Dendritic cell treated with granulocyte-macrophage colony-stimulating factor and Interleukin-4, amounts not matched to agents 40 ng/mL and 50 ng/mL, for 4 days (primary cell): Measurements from ENCODE around the gene FGD6.
A peak's percentile ranks its signal among the peaks of the same experiment; 100 is the strongest.

Source experiments
- H3K27ac Mint-ChIP-seq: one replicate; pipeline ENCODE4 v1.8.0; 2022; ENCODE audit warnings: mild to moderate bottlenecking, mixed read lengths
- H3K27me3 Mint-ChIP-seq: one replicate; pipeline ENCODE4 v1.8.0; 2022; ENCODE audit warnings: mild to moderate bottlenecking, mixed read lengths
- H3K36me3 Mint-ChIP-seq: one replicate; pipeline ENCODE4 v1.8.0; 2022; ENCODE audit warnings: low read depth, mixed read lengths
- H3K4me1 Mint-ChIP-seq: one replicate; pipeline ENCODE4 v1.8.0; 2022; ENCODE audit warnings: low read depth, mixed read lengths
- H3K4me3 Mint-ChIP-seq: one replicate; pipeline ENCODE4 v1.8.0; 2022; ENCODE audit warnings: mild to moderate bottlenecking, moderate library complexity, mixed read lengths
- H3K9me3 Mint-ChIP-seq: one replicate; pipeline ENCODE4 v1.8.0; 2022; ENCODE audit warnings: mixed read lengths
- intact Hi-C: fragments of 100-400 bp; cut with micrococcal nuclease; formaldehyde crosslinking; loops from one replicate; pipeline ENCODE4 v1.15.0; 2022

FGD6 gene

GRCh38 chr12:95131589-95132340 lies 85.5 kb downstream of the FGD6 start:
- H3K27me3 Mint-ChIP-seq: no peaks in the 10 kb centered on the region
- H3K27ac Mint-ChIP-seq: no peak overlapping the region
- H3K4me3 Mint-ChIP-seq: no peak overlapping the region
- H3K9me3 Mint-ChIP-seq: no peaks in the 10 kb centered on the region
- intact Hi-C loops: loop anchor here (1.0 kb wide), 1 partner anchor 86 kb away; the partner anchor contains the start of genes FGD6 and VEZT
- H3K4me1 Mint-ChIP-seq: peaks cover 6% of the 10 kb centered on the region
- peaks cover 30% of the 10 kb centered on the region for H3K36me3 Mint-ChIP-seq

GRCh38 chr12:95130096-95130495 lies 87.2 kb downstream of the FGD6 start:
- peaks cover 33% of the 10 kb centered on the region for H3K36me3 Mint-ChIP-seq
- H3K27ac Mint-ChIP-seq: no peak overlapping the region
- H3K4me1 Mint-ChIP-seq: peaks cover 6% of the 10 kb centered on the region
- H3K4me3 Mint-ChIP-seq: no peak overlapping the region
- intact Hi-C loops: no loop called here
- no peaks in the 10 kb centered on the region for H3K9me3 Mint-ChIP-seq
- no peaks in the 10 kb centered on the region for H3K27me3 Mint-ChIP-seq

- Mint-ChIP-seq H3K9me3 (no peaks in the 10 kb centered on the region), H3K27me3 (no peaks in the 10 kb centered on the region), H3K4me3 (no peak overlapping the region), H3K4me1 (peaks cover 6% of the 10 kb centered on the region), H3K36me3 (peaks cover 26% of the 10 kb centered on the region), H3K27ac (no peak overlapping the region)
- intact Hi-C loops: no loop called here
These were observed 88.2 kb downstream of the FGD6 start for GRCh38 chr12:95129115-95129514.

GRCh38 chr12:95126736-95127135 lies 90.5 kb downstream of the FGD6 start:
- intact Hi-C loops: no loop called here
- Mint-ChIP-seq H3K4me1 (no peaks in the 10 kb centered on the region), H3K4me3 (no peak overlapping the region), H3K27me3 (no peaks in the 10 kb centered on the region), H3K36me3 (peaks cover 25% of the 10 kb centered on the region), H3K9me3 (no peaks in the 10 kb centered on the region), H3K27ac (peak overlapping the region; percentile 41)

GRCh38 chr12:95126076-95126475 lies 91.2 kb downstream of the FGD6 start:
- H3K9me3 Mint-ChIP-seq: no peaks in the 10 kb centered on the region
- no peaks in the 10 kb centered on the region for H3K4me1 Mint-ChIP-seq
- no peak overlapping the region for H3K4me3 Mint-ChIP-seq
- peaks cover 25% of the 10 kb centered on the region for H3K36me3 Mint-ChIP-seq
- H3K27me3 Mint-ChIP-seq: no peaks in the 10 kb centered on the region
- no peak overlapping the region for H3K27ac Mint-ChIP-seq
- intact Hi-C loops: no loop called here

GRCh38 chr12:95124106-95124505 lies 93.2 kb downstream of the FGD6 start:
- Mint-ChIP-seq H3K4me1 (no peaks in the 10 kb centered on the region), H3K4me3 (no peak overlapping the region), H3K27ac (no peak overlapping the region), H3K9me3 (no peaks in the 10 kb centered on the region), H3K27me3 (no peaks in the 10 kb centered on the region), H3K36me3 (peaks cover 19% of the 10 kb centered on the region)
- intact Hi-C loops: no loop called here

GRCh38 chr12:95118788-95119179 lies 98.5 kb downstream of the FGD6 start:
- Mint-ChIP-seq H3K27ac (no peak overlapping the region), H3K4me1 (no peaks in the 10 kb centered on the region), H3K36me3 (no peaks in the 10 kb centered on the region), H3K4me3 (no peak overlapping the region), H3K9me3 (no peaks in the 10 kb centered on the region), H3K27me3 (no peaks in the 10 kb centered on the region)
- intact Hi-C loops: no loop called here

- intact Hi-C loops: no loop called here
- H3K27me3 Mint-ChIP-seq: no peaks in the 10 kb centered on the region
- H3K4me3 Mint-ChIP-seq: no peak overlapping the region
- no peaks in the 10 kb centered on the region for H3K4me1 Mint-ChIP-seq
- no peak overlapping the region for H3K27ac Mint-ChIP-seq
- H3K36me3 Mint-ChIP-seq: peaks cover 2% of the 10 kb centered on the region
- no peaks in the 10 kb centered on the region for H3K9me3 Mint-ChIP-seq
These were observed 99.0 kb downstream of the FGD6 start for GRCh38 chr12:95118138-95118787.

GRCh38 chr12:95117178-95117599 lies 100.1 kb downstream of the FGD6 start:
- Mint-ChIP-seq H3K4me3 (no peak overlapping the region), H3K4me1 (no peaks in the 10 kb centered on the region), H3K27me3 (no peaks in the 10 kb centered on the region), H3K27ac (no peak overlapping the region), H3K36me3 (peaks cover 13% of the 10 kb centered on the region), H3K9me3 (no peaks in the 10 kb centered on the region)
- intact Hi-C loops: loop anchor here (1.0 kb wide), 2 partner anchors 100 to 417 kb away; partner anchors contain the start of genes FGD6 and VEZT

GRCh38 chr12:95116773-95117172 lies 100.5 kb downstream of the FGD6 start:
- intact Hi-C loops: loop anchor here (1.0 kb wide), 2 partner anchors 101 to 418 kb away; partner anchors contain the start of genes FGD6 and VEZT
- no peak overlapping the region for H3K27ac Mint-ChIP-seq
- no peaks in the 10 kb centered on the region for H3K4me1 Mint-ChIP-seq
- H3K27me3 Mint-ChIP-seq: no peaks in the 10 kb centered on the region
- no peak overlapping the region for H3K4me3 Mint-ChIP-seq
- H3K36me3 Mint-ChIP-seq: peaks cover 16% of the 10 kb centered on the region
- H3K9me3 Mint-ChIP-seq: no peaks in the 10 kb centered on the region

- intact Hi-C loops: no loop called here
- no peak overlapping the region for H3K4me3 Mint-ChIP-seq
- no peaks in the 10 kb centered on the region for H3K27me3 Mint-ChIP-seq
- H3K4me1 Mint-ChIP-seq: no peaks in the 10 kb centered on the region
- no peak overlapping the region for H3K27ac Mint-ChIP-seq
- H3K9me3 Mint-ChIP-seq: no peaks in the 10 kb centered on the region
- peaks cover 20% of the 10 kb centered on the region for H3K36me3 Mint-ChIP-seq
These were observed 100.9 kb downstream of the FGD6 start for GRCh38 chr12:95116341-95116740.

- intact Hi-C loops: no loop called here
- Mint-ChIP-seq H3K27ac (no peak overlapping the region), H3K4me1 (no peaks in the 10 kb centered on the region), H3K9me3 (no peaks in the 10 kb centered on the region), H3K4me3 (no peak overlapping the region), H3K36me3 (peaks cover 27% of the 10 kb centered on the region), H3K27me3 (no peaks in the 10 kb centered on the region)
These were observed 101.6 kb downstream of the FGD6 start for GRCh38 chr12:95115641-95116040.

- Mint-ChIP-seq H3K4me1 (no peaks in the 10 kb centered on the region), H3K36me3 (peaks cover 30% of the 10 kb centered on the region), H3K9me3 (no peaks in the 10 kb centered on the region), H3K27me3 (no peaks in the 10 kb centered on the region), H3K27ac (no peak overlapping the region), H3K4me3 (no peak overlapping the region)
- intact Hi-C loops: no loop called here
These were observed 102.4 kb downstream of the FGD6 start for GRCh38 chr12:95114766-95115405.

GRCh38 chr12:95107362-95107761 lies 109.9 kb downstream of the FGD6 start:
- intact Hi-C loops: no loop called here
- no peaks in the 10 kb centered on the region for H3K9me3 Mint-ChIP-seq
- no peak overlapping the region for H3K27ac Mint-ChIP-seq
- H3K4me1 Mint-ChIP-seq: peaks cover 8% of the 10 kb centered on the region
- H3K4me3 Mint-ChIP-seq: no peak overlapping the region
- H3K36me3 Mint-ChIP-seq: peaks cover 68% of the 10 kb centered on the region
- H3K27me3 Mint-ChIP-seq: no peaks in the 10 kb centered on the region
